Thoracic aorta (tissue), 2 donors: ENCODE results near the gene KIF16B. TPM values are rescaled to one million over a fixed set of nuclear protein-coding genes. Genes with fewer than 3 reads are reported as not detected.

Experiments used
- ATAC-seq: fragments of 150-250 bp; one replicate; pipeline ENCODE4 v1.8.0; 2017; ENCODE audit warnings: low read depth; ENCODE audit not compliant: insufficient number of reproducible peaks, low FRiP score
- DNase-seq: peaks from one replicate; pipeline ENCODE4 v3.0.0-alpha.2; 2020; ENCODE audit warnings: low spot score
- H3K27ac ChIP-seq, 2 donors: fragments of 200-600 bp; sonication (generic); 1 replicate in 1 of 2; 2 replicates in 1 of 2; pipeline ENCODE4 v1.5.1; 2016; ENCODE audit warnings: mild to moderate bottlenecking in 2 of 2, moderate library complexity in 2 of 2
- H3K27me3 ChIP-seq: fragments of 200-600 bp; sonication (generic); replicated peaks from 2 replicates; pipeline ENCODE4 v1.6.0; 2016; ENCODE audit warnings: mild to moderate bottlenecking; ENCODE audit not compliant: insufficient read depth
- H3K36me3 ChIP-seq: fragments of 200-600 bp; sonication (generic); one replicate; pipeline ENCODE4 v1.5.1; 2016
- H3K4me1 ChIP-seq, 2 donors: fragments of 200-600 bp; sonication (generic); 1 replicate in 1 of 2; 2 replicates in 1 of 2; pipeline versions ENCODE4 v1.5.1 to v1.6.0; 2016; ENCODE audit warnings: low read depth in 2 of 2, mild to moderate bottlenecking in 1 of 2; ENCODE audit not compliant: control insufficient read depth in 1 of 2
- H3K4me3 ChIP-seq: fragments of 200-600 bp; sonication (generic); 2 replicates; pipeline ENCODE4 v1.5.1; 2016; ENCODE audit warnings: mild to moderate bottlenecking
- H3K9me3 ChIP-seq: fragments of 200-600 bp; sonication (generic); 2 replicates; pipeline ENCODE4 v1.5.1; 2016
- CTCF ChIP-seq: fragments of 200-600 bp; sonication (generic); IDR thresholded peaks from one replicate; pipeline ENCODE4 v1.5.1; 2019; ENCODE audit warnings: antibody characterized with exemption
- total RNA-seq, 2 donors: library from RNA; depleted of rRNA; stranded (reverse); fragments of >200 nt; gene quantifications; one replicate each; pipeline versions ENCODE4 v1.1.0 to v1.2.3, GENCODE V29; 2016

KIF16B gene
- total RNA-seq, 2 donors from 2014 or later = 16.5 to 21.3 TPM

DNA sequence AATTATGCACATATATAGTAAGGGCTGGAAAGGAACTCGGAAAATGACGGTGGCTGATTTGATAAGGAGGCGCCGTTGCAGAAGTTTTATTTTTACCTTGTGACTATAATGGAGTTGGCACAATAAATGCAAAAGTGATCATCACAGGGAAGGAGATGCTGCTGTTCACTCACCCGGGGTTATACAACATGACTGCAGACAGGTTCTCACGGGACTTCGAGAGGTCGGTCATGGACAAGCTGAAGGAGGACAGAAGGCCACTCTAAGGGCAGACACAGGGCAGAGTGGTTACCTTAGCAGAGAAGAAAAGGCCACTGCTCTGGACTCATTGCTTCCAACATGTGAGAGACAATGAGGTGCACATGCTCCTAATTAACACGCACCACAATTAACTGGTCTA, 168.6 kb downstream of the KIF16B start:
- Histone ChIP-seq H3K9me3 (no peaks in the 10 kb centered on the region), H3K27me3 (no peaks in the 10 kb centered on the region), H3K4me1 (no peaks in the 10 kb centered on the region), H3K36me3 (no peaks in the 10 kb centered on the region), H3K4me3 (no peak overlapping the region), H3K27ac (no peak overlapping the region)
- no peak for TF ChIP-seq CTCF
- ATAC-seq (no peak), DNase-seq (no peak)

GRCh38 chr20:16404171-16404570, 169.1 kb downstream of the KIF16B start:
- Histone ChIP-seq H3K27ac (no peak overlapping the region), H3K4me3 (no peak overlapping the region), H3K4me1 (no peaks in the 10 kb centered on the region), H3K9me3 (no peaks in the 10 kb centered on the region), H3K27me3 (no peaks in the 10 kb centered on the region), H3K36me3 (no peaks in the 10 kb centered on the region)
- no peak for TF ChIP-seq CTCF
- DNase-seq = no peak
- ATAC-seq = no peak

GRCh38 chr20:16400234-16400633, 173.0 kb downstream of the KIF16B start:
- H3K4me3 ChIP-seq = no peak overlapping the region
- H3K4me1 ChIP-seq = peaks cover 8 to 16% of the 10 kb centered on the region in 2 donors
- TF ChIP-seq CTCF = no peak
- H3K9me3 ChIP-seq = no peaks in the 10 kb centered on the region
- H3K36me3 ChIP-seq = no peaks in the 10 kb centered on the region
- no peak overlapping the region for H3K27ac ChIP-seq
- ATAC-seq = no peak
- no peaks in the 10 kb centered on the region for H3K27me3 ChIP-seq
- no peak for DNase-seq

DNA sequence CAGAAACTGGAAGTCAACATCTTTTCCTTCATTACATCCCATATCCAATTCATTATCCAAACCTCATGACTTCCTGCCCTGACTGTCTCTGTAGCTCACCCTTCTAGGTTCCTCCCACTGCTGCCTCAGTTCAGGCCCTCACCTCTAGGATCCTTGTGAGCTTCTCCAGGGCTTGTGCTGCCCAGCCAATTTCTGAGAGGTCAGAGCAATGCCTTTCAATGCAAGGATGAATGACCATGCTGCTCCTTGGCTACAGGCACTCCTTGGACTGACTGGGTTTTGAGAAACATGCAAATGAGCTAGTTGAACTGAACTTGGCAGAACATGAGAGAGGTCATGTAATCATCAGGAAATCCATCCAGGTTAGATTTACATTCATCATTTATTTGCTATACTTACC, 173.4 kb downstream of the KIF16B start:
- Histone ChIP-seq H3K4me3 (no peak overlapping the region), H3K27me3 (no peaks in the 10 kb centered on the region), H3K27ac (no peak overlapping the region), H3K4me1 (peaks cover 8 to 16% of the 10 kb centered on the region in 2 donors), H3K9me3 (no peaks in the 10 kb centered on the region), H3K36me3 (no peaks in the 10 kb centered on the region)
- TF ChIP-seq CTCF = no peak
- ATAC-seq = no peak
- no peak for DNase-seq

DNA sequence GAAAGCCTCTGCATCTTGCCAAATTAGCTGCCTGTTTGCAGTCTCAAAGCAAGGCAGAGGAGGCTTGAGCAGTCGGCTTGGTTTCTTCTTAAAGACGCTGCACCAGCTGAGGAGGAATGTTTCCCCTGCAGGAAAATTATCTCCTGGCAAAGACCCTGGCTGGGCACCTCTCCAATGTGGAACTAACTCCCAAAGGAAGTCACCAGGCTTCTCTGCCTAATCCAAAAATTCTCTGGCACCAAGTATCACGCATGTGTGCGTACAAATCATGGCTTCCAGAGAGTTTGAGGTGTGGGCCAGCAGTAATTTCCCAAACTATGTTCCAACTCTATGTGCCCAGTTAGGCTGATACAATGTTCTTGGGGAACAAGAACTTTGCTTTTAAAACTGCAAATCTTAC, 176.2 kb downstream of the KIF16B start:
- H3K36me3 ChIP-seq = no peaks in the 10 kb centered on the region
- peaks cover 8 to 16% of the 10 kb centered on the region in 2 donors for H3K4me1 ChIP-seq
- ATAC-seq (peak; percentile 52), DNase-seq (peak; percentile 2)
- H3K4me3 ChIP-seq = no peak overlapping the region
- peak overlapping the region; percentile 22 to 23 for H3K27ac ChIP-seq
- no peaks in the 10 kb centered on the region for H3K27me3 ChIP-seq
- TF ChIP-seq CTCF = no peak
- H3K9me3 ChIP-seq = no peaks in the 10 kb centered on the region
